Measurements from ENCODE around the gene DLGAP1.
"Not testable (repeated sequence)": the region's sequence is repeated elsewhere in the genome, so short reads cannot be mapped to it uniquely, and the experiment has no call there.

- TF ChIP-seq CTCF, POLR2AphosphoS5 (IDR thresholded peaks at IDR 0.05): not testable (repeated sequence)
These were observed 143.2 kb downstream of the DLGAP1 start for GRCh38 chr18:4311945-4312344.
